ENCODE data around the gene TTYH3.

DNA sequence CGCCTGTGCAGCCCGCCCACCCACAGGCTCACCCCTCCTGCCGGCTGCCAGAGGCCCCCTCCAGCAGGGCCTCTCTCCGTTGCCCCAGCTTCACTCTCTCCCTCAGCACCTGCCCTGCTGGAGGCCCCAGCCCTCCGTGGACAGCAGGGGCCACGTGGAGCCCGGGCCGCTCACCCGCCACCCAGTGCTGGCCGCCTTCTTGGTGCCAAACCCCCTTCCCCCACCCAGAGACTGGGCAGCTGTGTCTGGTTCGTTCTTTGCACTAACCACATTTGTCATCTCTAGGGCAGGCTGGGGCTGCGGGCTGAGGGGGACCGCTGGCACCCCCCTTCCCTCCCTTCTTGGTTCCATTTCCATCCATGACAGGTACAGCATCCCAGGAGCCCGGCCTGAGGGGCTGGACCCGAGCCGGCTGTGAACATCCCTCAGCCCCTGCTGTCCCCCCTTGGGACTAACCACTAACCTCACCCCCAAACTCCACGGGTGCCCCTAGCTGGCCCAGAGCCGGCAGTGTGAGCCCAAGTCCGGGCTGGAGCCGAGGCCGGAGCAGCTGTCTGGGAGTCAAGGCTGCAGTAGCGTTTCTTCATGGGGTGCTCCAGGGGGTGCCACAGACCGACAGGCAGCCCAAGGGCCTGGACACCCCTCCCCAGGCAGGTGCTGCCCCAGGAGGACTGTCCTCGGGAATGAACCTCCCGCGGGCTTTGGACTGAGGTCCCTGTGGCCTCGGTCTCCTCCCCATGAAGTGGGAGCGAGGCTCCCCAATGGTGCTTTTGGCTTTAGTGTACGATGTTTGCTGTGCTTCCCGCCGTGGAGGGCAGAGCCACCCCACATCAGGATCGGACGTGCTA is 30.7 kb downstream of the TTYH3 start:
- TF ChIP-seq MAX (IDR thresholded peaks at IDR 0.05) (no peak), FOXM1 (IDR thresholded peaks at IDR 0.05; ENCODE audit: borderline replicate concordance, low read depth) (no peak), TAF1 (IDR thresholded peaks at IDR 0.05; ENCODE audit: low read depth) (no peak), CREB1 (IDR thresholded peaks at IDR 0.05; ENCODE audit: low read depth) (no peak), NFIC (IDR thresholded peaks at IDR 0.05) (no peak), EGR1 (IDR thresholded peaks at IDR 0.05) (no peak), RAD21 (IDR thresholded peaks at IDR 0.05; ENCODE audit: low read depth) (no peak), ZBTB7A (IDR thresholded peaks at IDR 0.05; ENCODE audit: low read depth) (no peak), EP300 (IDR thresholded peaks at IDR 0.05; ENCODE audit: borderline replicate concordance) (no peak), YY1 (IDR thresholded peaks at IDR 0.05; ENCODE audit: low read depth) (no peak), TCF12 (IDR thresholded peaks at IDR 0.05; ENCODE audit: low read depth) (no peak), CEBPB (IDR thresholded peaks at IDR 0.05) (no peak)
- TF ChIP-seq, protein P1, sequence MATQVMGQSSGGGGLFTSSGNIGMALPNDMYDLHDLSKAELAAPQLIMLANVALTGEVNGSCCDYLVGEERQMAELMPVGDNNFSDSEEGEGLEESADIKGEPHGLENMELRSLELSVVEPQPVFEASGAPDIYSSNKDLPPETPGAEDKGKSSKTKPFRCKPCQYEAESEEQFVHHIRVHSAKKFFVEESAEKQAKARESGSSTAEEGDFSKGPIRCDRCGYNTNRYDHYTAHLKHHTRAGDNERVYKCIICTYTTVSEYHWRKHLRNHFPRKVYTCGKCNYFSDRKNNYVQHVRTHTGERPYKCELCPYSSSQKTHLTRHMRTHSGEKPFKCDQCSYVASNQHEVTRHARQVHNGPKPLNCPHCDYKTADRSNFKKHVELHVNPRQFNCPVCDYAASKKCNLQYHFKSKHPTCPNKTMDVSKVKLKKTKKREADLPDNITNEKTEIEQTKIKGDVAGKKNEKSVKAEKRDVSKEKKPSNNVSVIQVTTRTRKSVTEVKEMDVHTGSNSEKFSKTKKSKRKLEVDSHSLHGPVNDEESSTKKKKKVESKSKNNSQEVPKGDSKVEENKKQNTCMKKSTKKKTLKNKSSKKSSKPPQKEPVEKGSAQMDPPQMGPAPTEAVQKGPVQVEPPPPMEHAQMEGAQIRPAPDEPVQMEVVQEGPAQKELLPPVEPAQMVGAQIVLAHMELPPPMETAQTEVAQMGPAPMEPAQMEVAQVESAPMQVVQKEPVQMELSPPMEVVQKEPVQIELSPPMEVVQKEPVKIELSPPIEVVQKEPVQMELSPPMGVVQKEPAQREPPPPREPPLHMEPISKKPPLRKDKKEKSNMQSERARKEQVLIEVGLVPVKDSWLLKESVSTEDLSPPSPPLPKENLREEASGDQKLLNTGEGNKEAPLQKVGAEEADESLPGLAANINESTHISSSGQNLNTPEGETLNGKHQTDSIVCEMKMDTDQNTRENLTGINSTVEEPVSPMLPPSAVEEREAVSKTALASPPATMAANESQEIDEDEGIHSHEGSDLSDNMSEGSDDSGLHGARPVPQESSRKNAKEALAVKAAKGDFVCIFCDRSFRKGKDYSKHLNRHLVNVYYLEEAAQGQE (IDR thresholded peaks at IDR 0.05; ENCODE audit: low read depth): no peak
